Right ventricle myocardium inferior (tissue), 1 donor: ENCODE measurements around the gene TUBG1. TPM values are rescaled to one million over a fixed set of nuclear protein-coding genes. Genes with fewer than 3 reads are reported as not detected.
"Not testable (repeated sequence)": the region's sequence is repeated elsewhere in the genome, so short reads cannot be mapped to it uniquely, and the experiment has no call there.

Source experiments
- ATAC-seq: fragments of 200-7000 bp; cut with Tn5 transposase; one replicate; pipeline ENCODE4 v1.9.1; 2020; ENCODE audit warnings: mild to moderate bottlenecking, moderate library complexity
- DNase-seq: peaks from one replicate; pipeline ENCODE4 v3.0.0; 2021; ENCODE audit errors: missing footprints
- intact Hi-C: fragments of 100-400 bp; cut with DNase I; formaldehyde crosslinking; loops from one replicate; pipeline ENCODE4 v1.11.0; 2022
- total RNA-seq: library from RNA; stranded (reverse); fragmentation: NEBNext Ultra II Directional; extraction: Animal tissue kit (Norgen Biotek cat#: 25700); gene quantifications from one replicate; pipeline ENCODE4 v1.2.1, GENCODE V29; 2021
- donor health status: DM: no; HTN: yes; CAD: no; lungs with severe emphysema.

Gene TUBG1
- total RNA-seq, 1 donor from 2014 or later, result 54.3 TPM

DNA sequence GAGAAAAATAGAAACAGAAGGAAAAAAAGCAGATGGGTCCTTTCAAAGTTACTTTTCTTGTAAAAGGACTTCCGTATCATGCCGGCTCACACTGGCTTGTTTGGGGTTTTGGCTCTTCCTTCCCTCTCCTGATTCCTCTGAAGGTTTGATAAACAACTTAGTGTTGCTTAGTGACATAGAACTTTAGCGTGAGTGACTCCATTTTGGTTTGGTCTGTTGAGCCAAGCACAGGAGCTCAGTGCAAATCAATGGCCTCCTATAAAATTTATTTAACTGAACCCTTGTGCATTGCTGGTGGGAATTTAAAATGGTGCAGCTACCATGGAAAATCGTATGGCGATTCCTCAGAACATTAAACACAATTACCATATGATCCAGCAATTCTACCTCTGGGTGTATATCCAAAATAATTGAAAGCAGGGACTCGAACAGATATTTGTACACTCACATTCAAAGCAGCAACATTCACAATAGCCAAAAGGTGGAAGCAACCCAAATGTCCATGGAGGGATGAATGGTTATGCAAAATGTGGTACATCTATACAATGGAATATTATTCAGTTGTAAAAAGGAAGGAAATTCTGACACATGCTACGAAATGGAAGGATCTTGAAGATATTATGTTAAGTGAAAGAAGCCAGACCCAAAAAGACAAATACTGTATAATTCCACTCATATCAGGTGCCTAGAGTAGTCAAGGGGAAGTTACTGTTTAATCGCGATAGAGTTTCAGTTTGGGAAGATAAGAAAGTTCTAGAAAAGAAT lies 48.5 kb downstream of the TUBG1 start:
- ATAC-seq, result no peak
- intact Hi-C loops, result no loop called here
- DNase-seq, result no peak

DNA sequence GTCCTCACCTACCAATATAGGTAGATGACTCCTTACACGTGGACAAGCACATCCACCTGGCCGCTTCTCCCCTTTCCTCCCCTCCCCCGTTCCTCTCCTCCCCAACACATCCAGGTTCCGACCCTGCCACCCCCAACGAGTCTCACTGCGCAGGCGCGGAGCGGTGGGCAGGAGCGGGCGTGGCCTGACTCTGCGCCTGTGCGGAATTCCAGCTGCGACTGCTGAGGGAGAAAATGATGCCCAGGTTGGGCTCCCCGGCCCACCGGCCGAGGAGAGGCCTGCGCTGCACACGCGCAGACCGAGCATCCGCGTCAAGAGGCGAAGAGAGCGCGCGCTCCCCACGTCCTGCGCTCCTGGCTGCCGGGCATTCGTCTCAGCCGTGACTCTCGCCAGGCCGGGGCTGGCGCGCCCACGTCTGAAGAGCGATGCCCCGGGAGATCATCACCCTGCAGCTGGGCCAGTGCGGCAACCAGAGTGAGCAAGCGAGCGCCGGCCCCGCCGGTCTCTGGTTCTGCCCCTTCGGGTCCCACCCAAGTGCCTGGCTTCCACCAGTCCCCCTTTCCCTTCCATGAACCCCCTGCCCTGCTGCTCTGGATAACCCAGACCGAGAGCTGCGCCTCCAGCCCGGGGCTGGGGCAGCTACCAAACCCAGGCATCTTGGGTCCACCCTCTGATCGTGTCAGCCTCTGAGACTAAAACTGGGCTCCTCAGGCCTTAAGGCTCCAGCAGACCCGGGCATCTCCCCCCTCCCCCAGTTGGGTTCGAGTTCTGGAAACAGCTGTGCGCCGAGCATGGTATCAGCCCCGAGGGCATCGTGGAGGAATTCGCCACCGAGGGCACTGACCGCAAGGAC lies 49.8 kb downstream of the TUBG1 start, which contains the start of gene TUBG2:
TSS of gene TUBG2 (plus strand) at position 206 of the 853 bp plus-strand sequence. CDS start at position 426, 220 bp downstream.
- ATAC-seq (peak; percentile 95), DNase-seq (peak; percentile 90)
- intact Hi-C loops, result no loop called here

DNA sequence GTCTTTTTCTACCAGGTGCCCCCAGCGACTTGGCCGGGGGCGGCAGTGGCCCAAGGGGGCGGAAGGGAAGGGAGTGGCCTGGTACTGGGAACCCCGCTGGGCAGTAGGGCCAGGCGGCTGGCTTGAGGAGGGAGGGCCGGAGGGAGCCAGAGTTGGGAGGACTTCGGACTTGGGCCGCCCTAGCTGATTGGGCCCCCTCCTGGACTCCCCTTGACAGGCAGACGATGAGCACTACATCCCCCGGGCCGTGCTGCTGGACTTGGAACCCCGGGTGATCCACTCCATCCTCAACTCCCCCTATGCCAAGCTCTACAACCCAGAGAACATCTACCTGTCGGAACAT lies 50.4 kb downstream of the TUBG1 start:
- intact Hi-C loops, ATAC-seq, DNase-seq: not testable (repeated sequence)

DNA sequence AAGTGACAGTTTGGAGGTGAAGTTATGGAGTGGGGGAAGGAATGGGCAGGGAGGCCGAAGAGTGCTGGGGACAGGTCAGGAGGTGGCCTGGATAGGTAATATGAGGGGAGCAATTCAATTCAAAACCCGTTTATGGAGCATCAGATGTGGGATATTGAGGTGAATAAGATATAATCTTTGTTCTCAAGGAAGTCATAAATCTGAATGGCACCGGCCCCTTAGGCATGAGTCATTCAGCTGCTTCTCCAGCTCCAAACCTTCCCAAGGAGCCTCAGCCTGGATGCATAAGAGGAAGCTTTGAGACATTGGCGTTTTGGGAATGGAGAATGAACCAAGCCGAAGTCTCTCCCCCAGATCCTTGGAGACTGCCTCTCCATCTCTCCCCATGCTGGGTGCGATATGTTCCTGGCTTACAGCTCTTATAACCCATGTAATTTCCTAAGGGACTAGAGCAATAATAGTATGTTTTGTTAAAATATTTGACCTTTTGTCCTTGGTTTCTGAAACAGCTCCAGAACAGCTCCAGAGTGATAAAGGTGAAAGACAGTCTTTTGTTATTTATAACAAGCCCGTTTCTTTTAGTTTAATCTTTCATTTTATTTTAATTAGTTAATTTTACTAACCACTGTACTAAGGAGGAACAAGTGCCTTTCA lies 51.3 kb downstream of the TUBG1 start:
- intact Hi-C loops, result no loop called here
- DNase-seq (no peak), ATAC-seq (no peak)

Other genes starting within 250 kb of the TUBG1 start
- 183 TPM for gene STAT3, start 221.2 kb upstream of the TUBG1 start, total RNA-seq
- gene CAVIN1, start 186.4 kb upstream of the TUBG1 start, total RNA-seq, result 240 TPM
- gene ATP6V0A1, start 150.8 kb upstream of the TUBG1 start, total RNA-seq, result 31.1 TPM
- 8.6 TPM for gene NAGLU, start 73.4 kb upstream of the TUBG1 start, total RNA-seq
- gene HSD17B1, start 56.8 kb upstream of the TUBG1 start, total RNA-seq, result 1.4 TPM
- 45.6 TPM for gene COASY, start 47.5 kb upstream of the TUBG1 start, total RNA-seq
- gene MLX, start 42.6 kb upstream of the TUBG1 start, total RNA-seq, result 65.9 TPM
- 3.4 TPM for gene PSMC3IP, start 32.0 kb upstream of the TUBG1 start, total RNA-seq
- 22.5 TPM for gene RETREG3, start 309 bp upstream of the TUBG1 start, total RNA-seq
- gene TUBG2, start 49.6 kb downstream of the TUBG1 start, total RNA-seq, result 15.0 TPM
- 26.1 TPM for gene PLEKHH3, start 67.3 kb downstream of the TUBG1 start, total RNA-seq
- 1.5 TPM for gene CCR10, start 72.2 kb downstream of the TUBG1 start, total RNA-seq
- gene CNTNAP1, start 72.8 kb downstream of the TUBG1 start, total RNA-seq, result 7.3 TPM
- 44.4 TPM for gene EZH1, start 135.4 kb downstream of the TUBG1 start, total RNA-seq
- gene RAMP2, start 151.5 kb downstream of the TUBG1 start, total RNA-seq, result 41.3 TPM
- 33.2 TPM for gene VPS25, start 163.8 kb downstream of the TUBG1 start, total RNA-seq
- not detected for gene WNK4, start 170.9 kb downstream of the TUBG1 start, total RNA-seq
- 72.6 TPM for gene COA3, start 189.0 kb downstream of the TUBG1 start, total RNA-seq
- gene CNTD1, start 189.2 kb downstream of the TUBG1 start, total RNA-seq, result 0.30 TPM
- 74.3 TPM for gene BECN1, start 214.6 kb downstream of the TUBG1 start, total RNA-seq
- 69.0 TPM for gene PSME3, start 223.7 kb downstream of the TUBG1 start, total RNA-seq
- 0.43 TPM for gene AOC2, start 234.9 kb downstream of the TUBG1 start, total RNA-seq
- gene AOC3, start 241.5 kb downstream of the TUBG1 start, total RNA-seq, result 15.1 TPM